Measurements from ENCODE around the gene NR1D2. TPM values are rescaled to one million over a fixed set of nuclear protein-coding genes. Genes with fewer than 3 reads are reported as not detected.

NR1D2 gene
- total RNA-seq, 1 donor from 2014 or later: 62.1 TPM

GRCh38 chr3:23919628-23920027 is 25.5 kb upstream of the NR1D2 start:
- no peak for DNase-seq
- H3K4me3 ChIP-seq: no peak overlapping the region
- H3K4me1 ChIP-seq: peaks cover 28% of the 10 kb centered on the region
- no peak for TF ChIP-seq CTCF (IDR thresholded peaks at IDR 0.05)
- no peaks in the 10 kb centered on the region for H3K27me3 ChIP-seq
- H3K27ac ChIP-seq: no peak overlapping the region
- intact Hi-C loops (cut with DNase I): no loop called here
- no peak for ATAC-seq
- H3K36me3 ChIP-seq: peaks cover 43% of the 10 kb centered on the region
- H3K9me3 ChIP-seq: no peaks in the 10 kb centered on the region

- no peak for ATAC-seq
- Histone ChIP-seq H3K27ac (no peak overlapping the region), H3K27me3 (no peaks in the 10 kb centered on the region), H3K9me3 (no peaks in the 10 kb centered on the region), H3K4me3 (no peak overlapping the region), H3K4me1 (peaks cover 23% of the 10 kb centered on the region), H3K36me3 (peaks cover 43% of the 10 kb centered on the region)
- TF ChIP-seq CTCF (IDR thresholded peaks at IDR 0.05): no peak
- intact Hi-C loops (cut with DNase I): no loop called here
- no peak for DNase-seq
Measured at GRCh38 chr3:23920151-23920655, 24.9 kb upstream of the NR1D2 start.

GRCh38 chr3:23921052-23921511 is 24.0 kb upstream of the NR1D2 start:
- Histone ChIP-seq H3K4me3 (no peak overlapping the region), H3K36me3 (peaks cover 43% of the 10 kb centered on the region), H3K27me3 (no peaks in the 10 kb centered on the region), H3K27ac (no peak overlapping the region), H3K9me3 (no peaks in the 10 kb centered on the region), H3K4me1 (peaks cover 16% of the 10 kb centered on the region)
- DNase-seq (no peak), ATAC-seq (no peak)
- TF ChIP-seq CTCF (IDR thresholded peaks at IDR 0.05): no peak
- intact Hi-C loops (cut with DNase I): no loop called here

GRCh38 chr3:23923786-23924185 is 21.3 kb upstream of the NR1D2 start:
- no peak for ATAC-seq
- peaks cover 34% of the 10 kb centered on the region for H3K36me3 ChIP-seq
- H3K9me3 ChIP-seq: no peaks in the 10 kb centered on the region
- DNase-seq: no peak
- no peak for TF ChIP-seq CTCF (IDR thresholded peaks at IDR 0.05)
- intact Hi-C loops (cut with DNase I): no loop called here
- H3K27ac ChIP-seq: no peak overlapping the region
- no peak overlapping the region for H3K4me3 ChIP-seq
- H3K27me3 ChIP-seq: no peaks in the 10 kb centered on the region
- peaks cover 6% of the 10 kb centered on the region for H3K4me1 ChIP-seq

- Histone ChIP-seq H3K36me3 (peaks cover 9% of the 10 kb centered on the region), H3K4me1 (no peaks in the 10 kb centered on the region), H3K27ac (no peak overlapping the region), H3K27me3 (no peaks in the 10 kb centered on the region), H3K9me3 (no peaks in the 10 kb centered on the region), H3K4me3 (no peak overlapping the region)
- DNase-seq (no peak), ATAC-seq (no peak)
- TF ChIP-seq CTCF (IDR thresholded peaks at IDR 0.05): no peak
- intact Hi-C loops (cut with DNase I): no loop called here
Measured at GRCh38 chr3:23926246-23926645, 18.8 kb upstream of the NR1D2 start.

GRCh38 chr3:23926736-23927135 is 18.4 kb upstream of the NR1D2 start:
- DNase-seq (no peak), ATAC-seq (no peak)
- H3K4me3 ChIP-seq: no peak overlapping the region
- H3K9me3 ChIP-seq: no peaks in the 10 kb centered on the region
- no peak overlapping the region for H3K27ac ChIP-seq
- H3K27me3 ChIP-seq: no peaks in the 10 kb centered on the region
- H3K4me1 ChIP-seq: no peaks in the 10 kb centered on the region
- intact Hi-C loops (cut with DNase I): no loop called here
- TF ChIP-seq CTCF (IDR thresholded peaks at IDR 0.05): no peak
- peaks cover 7% of the 10 kb centered on the region for H3K36me3 ChIP-seq

Data from upper lobe of right lung (tissue), 1 donor.